GM23248 (cell line): Measurements from ENCODE around the gene PRKCE.

Experiments used
- EZH2 ChIP-seq: fragments of 200-600 bp; sonication (generic); IDR thresholded peaks from 2 replicates; pipeline ENCODE4 v1.6.1; 2018; ENCODE audit warnings: antibody characterized with exemption, mild to moderate bottlenecking; ENCODE audit not compliant: insufficient read depth, poor library complexity, severe bottlenecking
- EZH2phosphoT487 ChIP-seq: fragments of 200-600 bp; sonication (generic); IDR thresholded peaks from 2 replicates; pipeline ENCODE4 v1.6.1; 2018; ENCODE audit warnings: antibody characterized with exemption, moderate library complexity, mild to moderate bottlenecking, low read depth; ENCODE audit not compliant: insufficient read depth

DNA sequence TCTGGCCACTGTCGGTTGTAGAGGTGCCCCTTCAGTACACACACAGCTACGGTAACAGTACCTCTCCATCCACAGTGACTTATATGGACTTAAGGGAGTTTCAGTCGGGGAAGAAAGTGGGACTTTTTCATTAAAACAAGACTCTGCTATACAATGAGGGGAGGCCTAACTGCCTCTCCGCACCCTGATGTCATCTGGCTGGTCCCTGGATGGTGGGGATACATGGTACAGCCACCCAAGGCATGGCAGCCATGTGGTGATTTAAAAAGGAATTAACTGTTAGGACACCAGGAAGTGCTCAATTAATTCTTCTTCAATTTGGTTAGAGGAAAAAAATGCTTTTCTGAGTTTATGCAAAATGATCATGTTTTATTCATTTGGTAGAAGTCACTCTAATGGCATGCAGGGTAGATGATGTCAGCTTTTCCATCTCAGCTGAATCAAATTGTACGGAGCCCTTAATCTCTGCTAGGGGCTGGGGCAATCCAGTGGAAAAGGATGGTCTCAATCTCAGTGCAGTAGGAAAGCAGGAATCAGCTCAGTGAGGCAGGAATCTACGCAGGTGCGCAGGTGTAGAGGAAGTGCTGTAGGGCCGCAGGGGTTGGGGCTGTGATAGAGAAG is 243.9 kb downstream of the PRKCE start:
- TF ChIP-seq EZH2phosphoT487, result no peak
- no peak for TF ChIP-seq EZH2
